NCI-H187 treated with DMSO at 0.1 percent for 48 hours (cell line): ENCODE results near the gene TMEM238L.

Experiments used
- DNase-seq: peaks from one replicate; lab custom pipeline; 2025; lab: John Stamatoyannopoulos, UW

The TMEM238L gene

DNA sequence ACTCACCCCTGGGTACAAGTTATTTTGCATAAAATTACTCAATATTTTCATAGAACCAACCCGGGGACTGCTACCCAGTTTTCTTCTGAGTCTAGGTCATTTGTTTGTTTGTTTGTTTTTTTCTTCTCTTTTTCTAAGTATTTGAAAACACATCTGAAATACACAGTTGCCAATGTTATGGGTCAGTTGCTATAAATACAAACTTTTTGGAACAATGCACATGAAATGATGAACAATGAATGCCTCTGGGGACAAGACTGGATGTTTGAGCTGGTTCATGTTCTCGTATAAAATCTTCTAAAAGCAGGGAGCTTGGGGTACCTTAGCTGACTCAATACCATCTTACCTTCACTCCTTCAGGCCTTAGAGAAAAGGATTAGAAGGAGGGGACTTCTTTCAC, 30.5 kb downstream of the TMEM238L start:
- DNase-seq: no peak

DNA sequence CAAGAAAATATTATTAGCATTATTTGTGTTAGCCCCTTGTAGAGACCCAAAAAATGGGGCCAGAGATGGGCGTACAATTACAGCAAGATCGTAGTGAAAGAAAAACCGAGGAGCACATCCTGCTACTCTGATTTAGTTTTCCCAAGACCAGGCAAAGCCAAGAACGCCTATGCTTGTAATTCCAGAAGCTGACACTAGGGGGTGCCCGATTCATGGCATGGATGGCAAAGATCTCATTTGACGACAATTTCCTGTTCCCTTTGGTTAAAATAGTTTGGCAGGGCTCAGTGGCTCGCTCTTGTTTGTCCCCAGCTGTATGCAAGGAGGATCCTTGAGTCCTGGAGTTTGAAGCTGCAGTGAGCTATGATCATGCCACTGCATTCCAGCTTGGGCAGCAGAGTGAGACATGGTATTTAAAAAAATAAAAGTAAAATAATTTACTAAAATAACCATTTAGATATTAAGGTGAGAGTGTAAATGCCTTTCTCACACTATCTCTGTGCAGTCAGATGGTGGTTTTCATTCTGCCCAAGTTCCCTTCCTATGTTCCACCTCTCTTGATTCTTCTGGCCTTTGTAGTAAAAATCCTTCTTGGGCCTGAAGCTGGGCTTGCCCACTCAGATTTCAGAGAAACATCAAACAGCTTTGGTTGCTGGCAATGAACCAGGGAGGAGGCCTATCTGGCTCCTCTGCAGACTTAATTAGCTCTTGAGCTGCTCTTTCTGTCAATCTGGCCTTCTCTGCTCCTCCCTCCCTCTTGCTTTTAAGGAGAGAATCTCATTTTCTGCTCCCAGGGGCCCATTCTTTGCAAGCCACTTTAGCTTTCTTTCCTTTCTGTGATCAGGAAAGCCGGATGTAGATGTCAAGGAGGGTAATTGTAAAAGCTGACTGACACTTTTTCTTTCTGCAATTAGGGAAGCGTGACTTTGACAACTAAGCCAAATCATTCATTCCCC, 31.2 kb downstream of the TMEM238L start:
- no peak for DNase-seq

DNA sequence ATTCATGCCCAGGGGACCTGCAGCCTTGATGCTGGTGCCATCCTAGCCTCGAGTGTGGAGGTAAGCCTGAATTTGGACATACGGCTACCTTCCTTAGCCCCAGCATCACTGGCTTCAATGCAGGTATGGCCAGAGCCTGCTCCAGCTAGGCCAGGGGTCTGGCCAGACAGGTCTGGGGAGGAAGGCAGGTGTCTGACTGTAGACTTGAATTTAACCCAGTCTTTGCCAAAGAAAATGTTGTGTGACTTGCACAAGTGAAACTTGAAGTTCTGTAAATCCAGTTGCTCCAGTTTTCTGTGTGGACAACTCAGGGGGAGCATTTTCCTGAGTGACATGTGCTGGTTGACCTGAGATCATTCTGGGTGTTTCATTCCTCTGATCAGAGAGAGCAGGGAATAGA, 32.8 kb downstream of the TMEM238L start:
- no peak for DNase-seq

DNA sequence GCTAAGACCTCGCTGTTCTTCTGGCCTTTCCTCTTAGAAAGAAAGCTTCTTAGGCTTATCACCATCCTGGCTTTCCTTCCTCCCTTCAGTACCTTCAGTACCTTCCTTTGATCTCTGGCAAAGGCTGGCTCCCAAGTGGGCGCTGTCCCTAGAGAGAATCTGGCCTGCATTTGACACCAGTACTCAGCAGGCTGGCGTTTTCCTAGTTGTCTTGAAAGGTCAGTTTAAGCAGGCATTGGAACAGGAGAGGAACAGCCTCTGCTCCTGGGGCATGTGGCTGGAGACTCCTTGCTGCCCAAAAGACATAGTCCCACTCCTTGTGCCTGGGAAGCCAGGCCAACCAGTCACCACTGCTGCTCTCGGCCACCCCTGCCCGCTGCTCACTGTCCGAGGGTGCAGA, 34.1 kb downstream of the TMEM238L start:
- no peak for DNase-seq

DNA sequence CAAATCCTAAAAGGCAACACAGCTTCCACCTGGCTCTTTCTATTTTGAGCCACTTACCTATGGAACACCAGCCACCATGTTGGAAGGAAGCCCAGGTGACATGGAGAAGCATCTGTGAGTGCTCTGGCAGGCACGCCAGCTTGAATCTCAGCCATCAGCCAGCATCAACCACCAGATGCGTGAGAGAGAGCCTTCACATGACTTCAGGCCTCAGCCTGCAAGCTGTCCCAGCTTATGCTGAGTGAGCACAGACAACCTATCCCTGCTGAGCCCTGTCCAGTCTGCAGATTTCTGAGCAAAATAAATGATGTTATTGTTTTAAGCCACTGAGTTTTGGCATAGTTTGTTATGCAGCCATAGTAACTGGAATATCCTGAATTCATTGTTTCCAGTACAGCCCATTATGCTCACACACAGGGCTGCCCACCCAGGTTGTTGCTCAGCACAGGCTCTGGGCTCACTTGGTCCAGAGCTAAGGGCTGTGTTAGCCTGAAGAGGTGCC, 35.1 kb downstream of the TMEM238L start:
- no peak for DNase-seq

DNA sequence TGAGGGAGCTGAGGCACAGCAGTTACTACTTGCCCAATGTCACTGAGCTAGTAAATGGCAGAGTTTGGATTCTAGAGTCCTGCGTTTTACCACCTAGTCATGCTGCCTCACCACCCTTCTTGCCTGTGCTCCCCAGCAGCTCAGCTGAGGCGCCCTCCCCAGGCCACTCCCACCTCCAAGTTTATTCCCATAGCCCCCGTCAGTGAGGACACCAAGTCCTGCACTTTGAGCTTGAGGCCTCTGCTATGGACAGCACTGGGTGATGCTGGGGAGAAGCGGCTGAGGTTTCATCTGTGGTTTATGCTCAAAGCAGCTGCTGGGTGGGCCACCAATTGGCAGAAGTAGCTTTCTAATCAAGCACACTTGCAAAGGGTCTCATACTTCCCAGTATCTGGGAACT, 36.7 kb downstream of the TMEM238L start:
- no peak for DNase-seq

DNA sequence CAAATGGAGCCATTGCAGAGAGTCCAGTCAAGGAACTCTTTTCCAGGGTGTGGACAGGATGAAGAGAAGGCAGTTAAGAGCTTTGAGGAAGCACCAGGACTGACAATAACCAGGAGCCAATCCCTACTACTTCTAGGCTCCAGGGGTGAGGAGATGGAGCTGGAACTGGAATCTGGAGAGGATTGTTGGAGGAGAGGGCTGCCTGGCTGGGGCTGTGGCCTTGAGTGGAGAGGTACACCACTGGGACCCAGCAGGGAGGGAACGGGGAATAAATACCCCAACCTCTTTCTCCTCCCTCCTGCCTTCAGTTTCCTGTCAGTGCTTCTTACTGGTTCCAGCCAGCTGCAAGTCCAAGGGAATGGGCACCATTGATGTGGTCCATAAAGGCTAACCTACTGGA, 41.9 kb downstream of the TMEM238L start:
- DNase-seq: no peak

DNA sequence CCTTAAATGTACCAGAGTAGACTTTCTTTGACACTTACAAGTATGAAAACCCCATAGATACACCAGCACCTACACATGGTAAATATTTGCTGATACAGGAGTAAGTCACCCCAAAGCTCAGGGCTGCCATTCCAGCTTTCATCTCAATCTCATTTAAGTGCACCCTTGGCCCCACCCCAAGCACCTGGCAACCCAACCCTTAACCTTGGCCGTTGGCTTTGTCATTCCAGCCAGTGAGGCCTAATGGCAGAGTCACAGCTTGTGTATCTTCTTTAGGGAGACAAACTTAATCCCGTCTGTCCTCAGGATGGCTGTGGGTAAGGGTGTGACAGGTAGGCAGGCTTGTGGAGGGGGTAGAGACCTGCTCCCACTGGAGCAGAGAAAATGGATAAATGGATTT, 42.6 kb downstream of the TMEM238L start:
- DNase-seq: no peak

DNA sequence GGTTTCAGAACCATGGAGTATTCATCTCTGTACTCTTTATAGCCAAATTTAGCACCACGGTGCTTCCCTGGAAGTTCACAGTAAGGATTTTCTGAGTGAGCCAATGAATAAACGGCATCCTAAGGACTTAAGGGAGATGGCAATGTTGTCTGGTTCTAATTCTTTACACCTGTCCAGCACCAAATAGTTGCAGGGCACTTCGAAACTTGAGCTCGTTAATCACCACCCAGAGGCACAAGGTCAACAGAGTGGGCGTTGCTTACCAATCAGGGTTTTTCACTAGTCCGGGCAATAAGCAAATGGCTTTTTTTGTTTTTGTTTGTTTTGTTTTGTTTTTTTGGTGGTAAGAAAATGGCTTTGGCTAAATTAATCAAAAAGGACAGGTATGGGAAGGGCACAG, 45.8 kb downstream of the TMEM238L start:
- no peak for DNase-seq

DNA sequence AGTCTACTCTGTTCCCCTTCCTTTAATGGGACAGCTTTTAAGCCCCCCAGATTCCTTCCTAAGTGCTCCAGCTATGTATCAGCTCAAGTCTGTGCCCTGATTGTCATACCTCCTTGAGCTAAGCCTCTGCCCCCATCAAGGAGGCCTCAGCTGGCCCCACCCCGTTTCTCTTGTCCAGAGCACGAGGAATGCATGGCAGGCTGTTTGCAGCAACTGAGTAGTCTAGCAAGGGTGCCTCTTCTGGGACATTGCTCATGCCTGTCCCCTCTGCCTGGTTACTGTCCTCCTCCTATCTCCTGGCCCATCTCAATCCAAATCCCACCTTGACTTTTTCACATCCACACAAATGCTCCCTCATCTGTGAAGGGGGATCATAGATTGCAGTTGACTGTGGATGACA, 46.3 kb downstream of the TMEM238L start:
- DNase-seq: no peak

DNA sequence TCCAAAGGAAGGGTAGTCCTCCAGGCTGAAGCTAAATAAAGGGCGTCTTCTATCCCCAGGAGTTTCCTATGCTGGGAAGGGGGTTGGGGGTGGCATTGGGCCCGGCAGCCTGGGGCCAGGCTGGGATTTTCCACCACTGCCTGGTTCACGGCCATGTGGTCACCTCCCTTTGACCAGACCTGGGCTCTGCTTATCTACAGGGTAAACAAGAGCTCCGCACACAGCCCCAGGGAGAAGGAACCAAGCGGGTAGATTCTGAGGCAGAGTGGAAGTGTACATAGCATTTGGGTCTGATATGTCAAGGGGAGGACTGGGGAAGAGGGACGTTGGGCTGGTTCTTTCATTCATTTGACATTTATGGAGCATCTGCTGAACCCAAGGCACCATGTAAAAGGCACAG, 46.8 kb downstream of the TMEM238L start:
- DNase-seq: no peak

DNA sequence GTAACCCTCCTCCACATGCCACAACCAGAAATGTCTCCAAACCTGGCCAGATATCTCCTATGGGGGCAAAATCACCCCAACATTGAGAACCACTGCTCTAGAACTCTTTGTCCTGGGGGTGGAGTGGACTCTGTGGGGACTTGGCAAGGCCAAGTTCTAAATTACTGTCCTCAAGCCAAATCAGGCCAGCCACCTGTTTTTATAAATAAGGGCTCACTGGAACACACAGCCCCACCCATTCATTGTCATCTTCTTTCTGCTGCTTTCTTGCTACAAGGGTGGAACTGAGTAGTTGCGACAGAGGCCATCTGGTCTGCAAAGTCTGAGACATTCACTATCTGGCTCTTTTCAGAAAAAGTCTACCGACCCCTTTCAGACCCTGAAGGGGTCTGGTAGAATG, 47.3 kb downstream of the TMEM238L start:
- DNase-seq: no peak

DNA sequence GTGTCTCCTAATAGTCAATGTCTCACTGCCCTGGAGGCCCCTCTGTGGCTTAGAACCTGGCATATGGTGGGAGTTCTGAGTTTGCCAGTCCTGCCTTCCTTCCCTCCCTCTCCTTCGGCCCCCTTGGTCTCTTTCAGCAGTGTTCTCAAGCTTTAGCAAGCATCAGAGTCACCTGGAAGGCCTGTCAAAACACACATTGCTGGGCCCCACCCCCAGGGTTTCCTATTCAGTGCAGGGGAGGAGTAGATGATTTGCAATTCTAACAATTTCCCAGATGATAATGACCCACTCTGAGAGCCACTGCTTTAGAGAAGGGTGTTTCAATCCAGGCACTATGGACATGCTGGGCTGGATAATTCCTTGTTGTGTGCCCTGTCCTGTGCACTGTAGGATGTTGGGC, 47.7 kb downstream of the TMEM238L start:
- DNase-seq: no peak

DNA sequence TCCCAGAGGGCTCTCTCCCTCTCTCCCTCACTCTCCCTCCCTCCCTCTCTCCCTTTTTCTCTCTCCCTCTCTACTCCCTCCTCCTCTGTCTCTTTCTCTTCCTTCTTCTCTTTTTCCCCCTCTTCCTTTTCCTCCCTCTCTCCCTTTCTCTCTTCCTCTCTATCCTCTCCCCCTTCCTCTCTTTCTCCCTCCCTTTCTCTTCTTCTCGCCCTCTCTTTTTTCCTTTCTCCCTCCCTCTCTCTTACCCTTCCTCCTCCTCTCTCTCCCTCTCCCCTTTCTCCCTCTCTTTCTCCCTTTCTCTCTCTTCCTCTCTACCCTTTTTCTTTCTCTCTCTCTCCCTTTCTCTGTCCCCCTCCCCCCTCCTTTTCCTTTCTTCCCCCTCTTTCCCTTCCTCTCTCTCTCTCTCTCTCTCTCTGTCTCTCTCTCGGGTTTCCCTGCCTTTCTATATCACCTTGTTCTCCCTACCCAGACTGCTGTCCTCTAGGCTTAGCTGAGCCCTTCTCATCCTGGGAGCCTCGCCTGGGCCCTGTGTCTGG, 48.2 kb downstream of the TMEM238L start:
- no peak for DNase-seq

DNA sequence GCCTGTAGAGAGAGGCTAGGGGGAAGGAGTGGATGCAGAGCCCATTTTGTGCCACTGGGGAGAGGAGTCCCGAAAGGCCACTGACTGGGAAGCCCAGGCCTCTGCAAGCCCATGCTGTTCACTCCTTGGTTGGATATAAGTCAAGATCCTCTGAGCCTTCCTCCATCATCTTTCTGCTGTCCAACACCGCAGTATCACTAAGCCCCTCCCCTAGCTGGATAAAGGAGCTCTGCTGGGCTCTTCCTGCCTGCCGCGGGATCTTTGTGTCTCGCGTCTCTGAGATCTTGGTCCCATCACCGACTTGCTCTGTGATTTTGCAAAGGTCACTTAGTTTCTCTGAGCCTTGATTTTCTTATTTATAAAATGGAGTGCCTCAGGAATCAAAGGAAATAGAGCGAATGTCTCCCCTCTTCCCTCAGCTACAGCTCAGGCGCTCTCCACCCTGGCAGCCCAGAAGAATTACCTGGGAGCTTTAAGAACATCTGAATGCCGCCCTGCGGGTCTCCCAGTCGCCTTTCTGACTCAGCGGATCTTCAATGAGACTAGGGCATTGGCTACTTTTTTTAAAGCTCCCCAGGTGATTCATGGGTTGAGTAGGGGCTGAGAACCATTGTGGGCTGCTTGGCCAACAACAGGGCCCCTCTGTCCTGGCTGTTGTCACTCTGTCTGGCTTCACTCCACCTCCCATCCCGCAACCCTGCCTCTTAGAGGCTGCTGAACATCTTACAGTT, 48.9 kb downstream of the TMEM238L start:
- DNase-seq: no peak

DNA sequence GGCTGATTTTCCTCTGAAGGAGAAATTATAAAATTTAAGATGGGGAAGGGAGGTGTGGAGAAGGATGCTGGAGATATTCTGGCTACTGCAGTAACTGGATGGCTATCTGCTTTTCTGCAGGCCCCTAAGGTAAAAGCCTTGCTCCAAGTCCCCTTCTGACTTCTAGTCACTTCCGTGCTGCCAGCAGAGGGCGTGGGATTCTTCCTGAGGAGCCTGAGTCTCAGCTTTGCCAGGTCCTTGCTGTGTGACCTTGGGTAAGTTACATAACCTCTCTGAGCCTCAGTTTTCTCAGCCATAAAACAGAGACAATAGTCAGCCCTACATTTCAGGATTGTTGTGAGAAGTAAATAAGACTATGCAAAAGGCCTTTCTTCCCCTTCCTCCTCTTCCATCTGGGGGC, 49.8 kb downstream of the TMEM238L start:
- DNase-seq: no peak

DNA sequence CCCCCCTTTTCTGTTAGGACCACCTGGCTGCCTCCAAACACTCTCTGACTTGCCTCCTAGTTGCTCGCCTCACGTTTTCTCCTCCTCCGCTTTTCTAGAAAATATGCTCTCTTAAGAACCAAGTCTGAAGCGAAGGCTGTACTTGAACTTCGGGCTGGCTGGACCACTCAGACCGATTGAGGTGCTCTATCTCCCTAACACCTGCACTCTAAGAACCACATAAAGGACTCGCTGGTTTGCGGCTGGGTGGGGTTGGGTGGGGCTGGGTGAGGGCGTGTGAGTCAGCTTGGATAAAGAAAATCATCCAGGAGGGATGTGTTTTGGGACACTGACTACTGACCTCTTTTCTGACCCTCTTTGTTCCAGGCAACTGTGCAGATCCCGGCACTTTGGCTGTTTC, 51.2 kb downstream of the TMEM238L start:
- DNase-seq: no peak

DNA sequence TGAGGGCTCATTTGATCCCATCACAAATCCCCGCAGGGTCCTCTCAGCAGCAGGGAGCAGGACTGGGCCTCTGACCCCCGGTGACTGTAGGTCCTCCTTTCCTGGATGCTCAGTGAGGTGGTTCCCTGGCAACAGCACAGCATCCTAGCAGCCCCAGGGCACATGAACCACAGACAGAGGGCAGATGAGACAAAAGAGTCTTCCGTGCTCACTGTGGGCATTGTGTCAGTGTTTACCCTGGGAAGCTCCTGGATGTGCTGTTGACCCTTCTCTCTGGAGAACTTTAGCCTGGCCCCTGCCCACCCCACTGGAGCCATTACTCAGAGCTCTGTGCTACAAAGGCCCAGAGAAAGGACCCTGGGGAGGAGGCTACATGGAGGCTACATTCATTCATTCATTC, 52.3 kb downstream of the TMEM238L start:
- DNase-seq: no peak

DNA sequence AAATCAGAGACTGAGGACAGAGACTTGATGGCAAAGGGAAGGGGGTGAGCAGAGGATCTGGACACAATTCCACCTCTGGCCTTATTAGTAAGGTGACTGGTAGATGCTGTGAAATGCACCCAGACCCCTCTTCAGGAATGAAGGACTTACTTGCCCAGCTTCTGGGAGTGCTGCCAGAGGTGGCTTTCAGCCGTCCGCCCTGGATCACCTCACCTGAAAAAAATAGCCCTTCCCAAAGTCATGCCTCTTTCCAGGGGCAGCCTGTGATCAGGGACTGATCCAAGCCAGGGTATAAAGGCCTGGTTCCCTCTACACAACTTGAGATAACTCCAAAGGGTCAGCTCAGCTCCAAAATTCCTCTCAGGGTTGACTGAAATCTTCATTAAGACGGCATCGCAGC, 53.7 kb downstream of the TMEM238L start:
- DNase-seq: no peak

DNA sequence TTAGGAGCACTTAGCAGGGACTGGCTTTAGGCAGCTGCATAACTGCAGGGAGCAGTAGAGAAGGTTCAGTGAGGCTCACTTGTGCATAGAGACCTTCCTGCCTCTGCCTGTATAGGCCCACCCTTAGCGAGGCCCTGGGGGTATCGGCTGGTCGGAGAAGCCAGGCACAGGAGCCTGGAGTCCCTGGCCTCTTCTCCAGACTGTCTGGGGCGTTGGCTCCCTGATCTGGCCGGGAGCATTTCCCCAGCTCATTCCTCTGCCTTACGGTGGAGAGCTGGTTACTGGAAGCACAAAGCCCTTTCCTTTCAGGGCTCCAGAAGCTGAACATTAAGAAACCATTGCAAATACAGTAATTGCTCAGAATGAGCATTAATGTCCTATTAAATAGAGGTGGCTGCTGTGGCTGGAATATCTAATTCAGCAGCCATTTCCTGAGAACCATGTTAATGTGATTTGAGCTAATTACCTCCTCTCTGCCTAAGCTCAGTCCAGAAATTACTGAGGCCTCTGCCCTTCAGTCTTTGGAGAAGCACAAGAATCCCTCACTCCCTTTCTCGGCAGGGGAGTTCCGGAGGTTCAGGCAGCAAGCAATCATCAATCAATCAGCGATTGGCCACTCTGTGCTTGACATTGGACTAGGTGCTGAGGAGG, 55.2 kb downstream of the TMEM238L start:
- no peak for DNase-seq

DNA sequence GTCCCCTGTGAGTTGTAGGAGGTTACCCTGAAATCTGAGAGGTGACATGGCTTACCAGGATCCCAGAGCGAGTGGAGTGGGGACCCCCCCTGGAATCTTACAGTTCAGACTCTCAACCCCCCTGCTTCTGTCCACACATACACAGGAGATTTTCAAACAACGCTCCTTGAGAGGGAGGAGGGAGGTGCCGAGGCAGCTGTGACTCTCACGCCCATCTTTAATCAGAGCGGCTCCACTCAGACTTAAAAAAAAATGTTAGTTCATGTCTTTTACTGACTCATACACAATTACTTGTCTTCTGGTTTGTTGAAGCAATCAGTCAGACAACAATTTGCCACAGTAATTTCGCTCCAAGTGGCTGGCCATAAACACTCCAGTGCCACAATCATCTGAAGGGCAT, 58.7 kb downstream of the TMEM238L start:
- no peak for DNase-seq
